Measurements from ENCODE around the gene SLCO3A1. TPM values are rescaled to one million over a fixed set of nuclear protein-coding genes. Genes with fewer than 3 reads are reported as not detected.

Gene SLCO3A1
- total and polyA plus RNA-seq, 2 donors (not counting 1 experiment from before 2014, with no cell fraction given) = 8.1 to 16.8 TPM

- no peak overlapping the region for H3K27ac ChIP-seq (ENCODE audit: insufficient read depth, low read length)
- no peak overlapping the region for H3K4me3 ChIP-seq (replicated peaks in 1 of 4; ENCODE audit: control extremely low read depth in 1 of 4, insufficient read depth in 1 of 4, low read depth in 3 of 4, low read length in 4 of 4)
- TF ChIP-seq EZH2 (IDR thresholded peaks at IDR 0.05; ENCODE audit: low read length, missing control alignments) (no peak), CTCF (conservative IDR thresholded peaks at IDR 0.05 in 1 of 2, IDR thresholded peaks at IDR 0.05 in 1 of 2; ENCODE audit: low read depth in 1 of 2, low read length in 2 of 2) (no peak)
- H3K27me3 ChIP-seq (ENCODE audit: control insufficient read depth, insufficient read depth, low read length) = no peaks in the 10 kb centered on the region
- no peaks in the 10 kb centered on the region for H4K20me1 ChIP-seq (ENCODE audit: control insufficient read depth, extremely low read depth, insufficient read depth, low read length)
- H3K79me2 ChIP-seq (ENCODE audit: control insufficient read depth, insufficient read depth, low read length) = no peaks in the 10 kb centered on the region
- no peaks in the 10 kb centered on the region for H3K4me1 ChIP-seq (ENCODE audit: control insufficient read depth, extremely low read depth, insufficient read depth, low read length)
- H3K4me2 ChIP-seq (ENCODE audit: extremely low read depth, insufficient read depth, low read length) = no peak overlapping the region
- H3K36me3 ChIP-seq (ENCODE audit: control insufficient read depth, insufficient read depth, low read length) = no peaks in the 10 kb centered on the region
- DNase-seq (ENCODE audit: low read depth in 2 of 2) = no peak
- H3K9ac ChIP-seq (ENCODE audit: insufficient read depth, low read length) = no peak overlapping the region
- no peak overlapping the region for H2AFZ ChIP-seq (ENCODE audit: low read length)
- H3K9me3 ChIP-seq (ENCODE audit: control insufficient read depth, insufficient read depth, low read depth, low read length) = no peaks in the 10 kb centered on the region
Measured at GRCh38 chr15:92109191-92109873, 255.8 kb downstream of the SLCO3A1 start.

- Histone ChIP-seq H2AFZ (ENCODE audit: low read length) (no peak overlapping the region), H3K4me3 (replicated peaks in 1 of 4; ENCODE audit: control extremely low read depth in 1 of 4, insufficient read depth in 1 of 4, low read depth in 3 of 4, low read length in 4 of 4) (no peak overlapping the region), H3K27me3 (ENCODE audit: control insufficient read depth, insufficient read depth, low read length) (no peaks in the 10 kb centered on the region), H3K79me2 (ENCODE audit: control insufficient read depth, insufficient read depth, low read length) (no peaks in the 10 kb centered on the region), H4K20me1 (ENCODE audit: control insufficient read depth, extremely low read depth, insufficient read depth, low read length) (no peaks in the 10 kb centered on the region), H3K9me3 (ENCODE audit: control insufficient read depth, insufficient read depth, low read depth, low read length) (no peaks in the 10 kb centered on the region), H3K9ac (ENCODE audit: insufficient read depth, low read length) (no peak overlapping the region), H3K36me3 (ENCODE audit: control insufficient read depth, insufficient read depth, low read length) (no peaks in the 10 kb centered on the region), H3K27ac (ENCODE audit: insufficient read depth, low read length) (no peak overlapping the region), H3K4me2 (ENCODE audit: extremely low read depth, insufficient read depth, low read length) (no peak overlapping the region), H3K4me1 (ENCODE audit: control insufficient read depth, extremely low read depth, insufficient read depth, low read length) (no peaks in the 10 kb centered on the region)
- no peak for DNase-seq (ENCODE audit: low read depth in 2 of 2)
- TF ChIP-seq CTCF (conservative IDR thresholded peaks at IDR 0.05 in 1 of 2, IDR thresholded peaks at IDR 0.05 in 1 of 2; ENCODE audit: low read depth in 1 of 2, low read length in 2 of 2) (no peak), EZH2 (IDR thresholded peaks at IDR 0.05; ENCODE audit: low read length, missing control alignments) (no peak)
Measured at GRCh38 chr15:92111291-92111690, 257.8 kb downstream of the SLCO3A1 start.

DNA sequence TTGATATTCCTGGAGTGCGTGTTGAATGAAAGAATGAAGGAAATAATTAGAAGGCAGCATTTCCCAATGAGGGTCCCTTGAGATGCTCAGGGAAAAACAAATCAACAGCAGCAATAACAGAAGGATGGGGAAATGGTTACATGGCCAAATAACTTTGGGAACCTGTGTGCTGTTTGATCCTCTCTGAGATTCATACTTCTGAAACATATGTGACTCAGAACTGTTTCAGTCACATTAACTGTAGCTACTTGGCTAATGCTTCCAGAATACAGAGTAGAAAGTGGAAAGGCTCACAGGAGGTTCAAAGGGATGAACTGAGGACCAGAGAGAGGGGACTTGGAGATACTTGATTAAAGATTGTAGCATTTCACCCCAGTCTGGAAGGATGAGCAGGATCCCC is 258.2 kb downstream of the SLCO3A1 start:
- Histone ChIP-seq H4K20me1 (ENCODE audit: control insufficient read depth, extremely low read depth, insufficient read depth, low read length) (no peaks in the 10 kb centered on the region), H2AFZ (ENCODE audit: low read length) (no peak overlapping the region), H3K27me3 (ENCODE audit: control insufficient read depth, insufficient read depth, low read length) (no peaks in the 10 kb centered on the region), H3K4me1 (ENCODE audit: control insufficient read depth, extremely low read depth, insufficient read depth, low read length) (no peaks in the 10 kb centered on the region), H3K4me2 (ENCODE audit: extremely low read depth, insufficient read depth, low read length) (no peak overlapping the region), H3K9me3 (ENCODE audit: control insufficient read depth, insufficient read depth, low read depth, low read length) (no peaks in the 10 kb centered on the region), H3K79me2 (ENCODE audit: control insufficient read depth, insufficient read depth, low read length) (no peaks in the 10 kb centered on the region), H3K9ac (ENCODE audit: insufficient read depth, low read length) (no peak overlapping the region), H3K4me3 (replicated peaks in 1 of 4; ENCODE audit: control extremely low read depth in 1 of 4, insufficient read depth in 1 of 4, low read depth in 3 of 4, low read length in 4 of 4) (no peak overlapping the region), H3K36me3 (ENCODE audit: control insufficient read depth, insufficient read depth, low read length) (no peaks in the 10 kb centered on the region), H3K27ac (ENCODE audit: insufficient read depth, low read length) (no peak overlapping the region)
- DNase-seq (ENCODE audit: low read depth in 2 of 2) = no peak
- TF ChIP-seq CTCF (conservative IDR thresholded peaks at IDR 0.05 in 1 of 2, IDR thresholded peaks at IDR 0.05 in 1 of 2; ENCODE audit: low read depth in 1 of 2, low read length in 2 of 2) = no peak
- no peak for TF ChIP-seq EZH2 (IDR thresholded peaks at IDR 0.05; ENCODE audit: low read length, missing control alignments)
